ENCODE data around the gene LEF1.

The LEF1 gene

DNA sequence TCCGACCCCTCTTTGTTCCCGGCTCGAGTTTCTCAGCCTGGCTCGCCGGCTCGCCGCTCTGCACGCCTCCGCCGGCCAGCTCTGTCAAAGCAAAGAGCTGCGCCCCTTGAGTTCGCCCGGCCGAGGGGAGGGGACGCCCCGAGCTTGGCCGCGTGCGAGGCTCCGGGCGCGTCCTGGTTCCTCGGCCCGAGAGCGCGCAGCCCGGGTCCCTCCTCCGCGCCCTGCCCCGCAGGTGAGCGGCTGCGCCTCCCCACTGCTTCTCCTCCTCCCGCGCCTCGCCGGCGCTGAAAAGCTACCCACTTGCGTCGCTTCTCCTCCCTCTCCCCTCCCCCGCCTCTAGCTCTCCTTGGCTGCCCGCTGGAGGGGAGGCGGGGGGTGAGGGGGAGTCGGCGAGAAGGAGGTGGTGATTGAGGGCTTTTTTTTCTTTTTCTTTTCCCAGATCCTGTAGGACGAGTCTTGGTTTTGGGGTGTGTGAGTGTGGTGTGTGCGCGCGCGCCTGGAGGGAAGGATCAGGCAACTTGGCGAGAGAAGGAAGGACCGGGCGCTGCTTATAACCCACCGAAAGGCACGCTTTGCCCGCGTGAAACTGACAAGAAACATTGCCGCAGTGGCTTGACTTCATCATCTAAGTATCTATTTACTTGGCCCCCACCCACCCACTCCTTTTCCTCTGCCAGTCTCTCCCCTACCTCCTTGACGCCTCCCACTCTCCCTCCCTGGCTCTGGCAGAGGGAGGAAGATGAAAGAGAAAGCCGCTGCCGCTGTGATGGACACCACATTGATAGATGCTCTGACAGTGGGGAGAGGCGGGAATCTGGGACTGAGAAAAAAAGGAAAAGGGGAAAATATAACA is at the start of gene LEF1:
TSS of gene LEF1 (minus strand) at position 262 of the 853 bp plus-strand sequence. CDS start 1,165 bp downstream, outside the sequence.
- TF ChIP-seq GATA3 (IDR thresholded peaks at IDR 0.05; ENCODE audit: low read depth, low read length) (no peak), GATA2 (IDR thresholded peaks at IDR 0.05; ENCODE audit: low read depth, low read length) (no peak)

- TF ChIP-seq GATA2 (IDR thresholded peaks at IDR 0.05; ENCODE audit: low read depth, low read length) = no peak
- no peak for TF ChIP-seq GATA3 (IDR thresholded peaks at IDR 0.05; ENCODE audit: low read depth, low read length)
Observed at GRCh38 chr4:108216510-108216909, 47.8 kb upstream of the LEF1 start.

GRCh38 chr4:108215055-108215454 is 46.3 kb upstream of the LEF1 start:
- TF ChIP-seq GATA3 (IDR thresholded peaks at IDR 0.05; ENCODE audit: low read depth, low read length) = no peak
- TF ChIP-seq GATA2 (IDR thresholded peaks at IDR 0.05; ENCODE audit: low read depth, low read length) = no peak

DNA sequence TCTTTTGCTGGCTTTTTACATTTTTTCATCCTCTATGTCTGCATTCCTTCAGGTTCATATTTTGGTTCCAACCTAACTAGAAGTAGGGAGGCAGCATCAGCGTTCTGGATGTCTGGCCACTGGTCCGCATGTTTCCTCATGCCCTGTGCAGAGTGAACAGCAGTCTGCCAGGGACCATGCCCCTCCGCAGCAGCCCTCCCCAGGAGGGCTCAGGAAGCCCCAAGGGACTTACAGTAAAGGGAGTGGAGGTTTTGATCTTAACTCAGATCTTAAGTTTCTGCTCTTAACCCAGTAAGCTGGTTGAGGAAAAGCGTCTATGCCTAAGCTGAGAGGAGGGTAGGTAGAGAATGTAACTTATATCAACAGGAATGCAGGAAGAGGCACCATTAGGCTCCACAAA is 45.0 kb upstream of the LEF1 start:
- TF ChIP-seq GATA2 (IDR thresholded peaks at IDR 0.05; ENCODE audit: low read depth, low read length) = no peak
- no peak for TF ChIP-seq GATA3 (IDR thresholded peaks at IDR 0.05; ENCODE audit: low read depth, low read length)

- TF ChIP-seq GATA2 (IDR thresholded peaks at IDR 0.05; ENCODE audit: low read depth, low read length) = no peak
- TF ChIP-seq GATA3 (IDR thresholded peaks at IDR 0.05; ENCODE audit: low read depth, low read length) = no peak
Observed at GRCh38 chr4:108213308-108213707, 44.6 kb upstream of the LEF1 start.

DNA sequence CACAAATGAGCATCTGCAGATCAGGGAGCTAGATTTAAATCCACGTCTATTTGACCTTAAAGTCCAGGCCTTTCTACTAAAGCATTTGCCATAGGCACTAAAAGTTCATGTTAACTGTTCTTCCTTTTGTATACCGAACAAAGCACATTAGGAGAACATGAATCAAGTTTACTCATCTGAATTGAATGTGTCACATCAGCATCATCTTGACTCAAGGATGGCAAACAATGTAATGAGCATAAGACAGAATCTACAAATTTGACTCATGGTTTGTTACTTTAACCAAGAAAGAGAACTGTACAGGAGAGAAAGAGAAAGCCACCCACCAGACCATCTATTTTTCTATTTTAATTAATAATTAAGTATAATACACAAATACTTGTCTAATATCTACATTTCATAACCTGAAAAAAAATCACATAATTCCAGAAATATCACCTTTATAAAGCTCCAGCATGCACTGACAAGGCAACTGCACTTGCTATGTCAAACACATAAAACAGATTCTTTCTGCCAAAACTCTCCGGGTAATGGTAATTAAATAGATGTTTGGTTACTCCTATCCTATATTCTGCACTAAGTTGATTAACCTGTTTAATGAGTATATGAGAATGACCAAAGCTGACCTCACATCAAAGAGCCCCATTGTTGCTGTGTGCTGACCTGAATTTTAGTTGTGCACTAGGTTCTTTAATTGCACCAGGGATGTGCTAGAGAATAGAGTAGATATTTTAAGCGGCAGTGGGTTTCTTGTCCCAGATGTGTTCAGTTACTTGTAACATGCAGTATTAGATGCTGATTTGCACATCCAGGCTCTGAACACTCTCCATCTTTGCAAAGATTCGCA is 42.5 kb upstream of the LEF1 start:
- TF ChIP-seq GATA2 (IDR thresholded peaks at IDR 0.05; ENCODE audit: low read depth, low read length) (no peak), GATA3 (IDR thresholded peaks at IDR 0.05; ENCODE audit: low read depth, low read length) (no peak)

GRCh38 chr4:108209489-108209888 is 40.8 kb upstream of the LEF1 start:
- TF ChIP-seq GATA3 (IDR thresholded peaks at IDR 0.05; ENCODE audit: low read depth, low read length) (no peak), GATA2 (IDR thresholded peaks at IDR 0.05; ENCODE audit: low read depth, low read length) (no peak)

DNA sequence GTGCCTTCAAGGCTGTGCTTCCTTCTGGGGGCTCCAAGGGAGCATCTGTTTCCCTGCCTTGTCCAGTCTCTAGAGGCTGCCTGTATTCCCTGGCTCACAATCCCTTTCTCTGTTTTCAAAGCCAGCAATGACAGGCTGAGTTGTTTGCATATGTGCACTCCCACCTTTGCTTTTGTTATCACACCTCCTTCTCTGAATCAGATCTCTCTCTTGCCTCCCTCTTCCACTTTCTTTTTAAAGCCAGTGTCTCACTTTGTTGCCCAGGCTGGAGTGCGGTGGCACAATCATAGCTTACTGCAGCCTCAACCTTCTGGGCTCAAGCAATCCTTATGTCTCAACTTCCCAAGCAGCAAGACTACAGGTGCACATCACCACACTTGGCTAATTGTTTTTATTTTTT is 37.1 kb upstream of the LEF1 start:
- TF ChIP-seq GATA2 (IDR thresholded peaks at IDR 0.05; ENCODE audit: low read depth, low read length) = no peak
- TF ChIP-seq GATA3 (IDR thresholded peaks at IDR 0.05; ENCODE audit: low read depth, low read length) = no peak

- TF ChIP-seq GATA3 (IDR thresholded peaks at IDR 0.05; ENCODE audit: low read depth, low read length) (no peak), GATA2 (IDR thresholded peaks at IDR 0.05; ENCODE audit: low read depth, low read length) (no peak)
Observed at GRCh38 chr4:108204518-108204917, 35.8 kb upstream of the LEF1 start.

- TF ChIP-seq GATA3 (IDR thresholded peaks at IDR 0.05; ENCODE audit: low read depth, low read length) = no peak
- TF ChIP-seq GATA2 (IDR thresholded peaks at IDR 0.05; ENCODE audit: low read depth, low read length) = no peak
Observed at GRCh38 chr4:108203377-108203776, 34.6 kb upstream of the LEF1 start.

DNA sequence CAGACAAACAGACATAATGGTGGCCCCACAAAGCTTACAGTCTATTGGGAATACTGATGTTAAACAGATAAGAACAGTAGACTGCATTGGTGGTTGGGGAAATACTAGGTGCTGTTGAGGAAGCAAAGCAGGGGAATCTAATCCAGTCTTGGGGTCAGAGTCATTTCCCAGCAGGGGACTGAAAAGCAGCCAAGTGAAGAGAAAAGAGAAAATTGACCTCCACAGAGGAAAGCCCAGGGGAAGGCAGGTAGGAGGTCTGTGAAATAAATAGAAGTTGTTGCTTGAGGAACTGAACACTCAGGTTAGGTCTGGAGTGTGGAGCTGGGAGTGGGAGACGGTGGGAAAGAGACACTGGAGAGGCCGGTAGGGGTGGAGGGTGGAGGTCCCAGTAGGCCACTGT is 33.0 kb upstream of the LEF1 start:
- no peak for TF ChIP-seq GATA2 (IDR thresholded peaks at IDR 0.05; ENCODE audit: low read depth, low read length)
- no peak for TF ChIP-seq GATA3 (IDR thresholded peaks at IDR 0.05; ENCODE audit: low read depth, low read length)

DNA sequence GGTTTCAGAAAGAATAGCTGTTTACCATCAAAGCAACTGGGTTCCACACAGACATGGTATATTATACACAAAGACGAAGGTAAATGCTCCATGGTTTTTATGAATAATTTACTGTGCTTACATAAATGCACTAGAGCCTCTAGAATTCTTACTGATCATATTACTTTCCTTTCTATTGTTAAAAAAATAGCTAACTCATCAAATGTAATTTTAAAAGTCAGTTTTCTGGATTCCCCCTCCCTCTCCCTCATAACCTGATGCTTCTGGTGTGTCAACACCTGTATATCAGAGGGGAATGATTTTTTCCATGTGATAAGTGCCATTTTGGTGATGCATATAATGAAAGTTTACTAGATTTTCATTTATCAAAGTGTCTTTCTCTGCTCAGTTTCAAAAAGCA is 31.1 kb upstream of the LEF1 start:
- TF ChIP-seq GATA2 (IDR thresholded peaks at IDR 0.05; ENCODE audit: low read depth, low read length) (no peak), GATA3 (IDR thresholded peaks at IDR 0.05; ENCODE audit: low read depth, low read length) (no peak)

DNA sequence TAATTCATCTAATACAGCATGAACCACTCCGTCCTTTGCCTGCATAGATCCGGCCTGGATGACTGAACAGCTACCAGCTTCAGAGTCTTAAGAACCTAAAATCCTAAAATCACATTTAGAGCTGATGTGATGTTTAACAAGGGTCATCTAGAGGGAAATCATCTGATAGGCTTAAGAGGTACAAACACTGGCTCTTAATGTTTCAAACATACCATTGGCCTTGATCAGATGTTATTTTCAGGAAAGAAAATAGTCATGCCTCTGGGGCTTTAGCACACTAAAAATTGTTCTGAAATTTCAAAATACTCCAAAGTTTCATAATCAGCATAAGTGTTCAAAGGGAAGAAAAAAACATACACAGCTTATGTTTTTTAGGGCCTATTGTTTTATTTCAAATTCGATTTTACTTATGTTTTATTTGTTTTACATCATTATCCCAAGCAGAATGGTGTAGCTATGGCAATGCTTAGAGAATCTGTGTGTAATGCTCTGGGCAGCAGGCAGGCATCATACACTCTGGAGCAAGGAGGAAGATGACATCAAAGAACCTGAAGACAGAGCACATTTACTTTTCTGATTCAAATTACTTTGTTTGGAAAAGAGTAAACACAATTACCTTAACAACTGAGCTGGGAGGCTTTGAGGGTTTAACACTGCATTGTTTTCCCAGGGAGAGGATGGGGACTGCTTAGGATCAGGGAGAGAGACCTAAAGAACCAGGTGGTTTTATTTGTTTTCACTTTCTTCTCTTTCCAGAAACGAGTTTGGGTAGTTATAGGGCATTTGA is 25.3 kb upstream of the LEF1 start:
- no peak for TF ChIP-seq GATA3 (IDR thresholded peaks at IDR 0.05; ENCODE audit: low read depth, low read length)
- no peak for TF ChIP-seq GATA2 (IDR thresholded peaks at IDR 0.05; ENCODE audit: low read depth, low read length)

- no peak for TF ChIP-seq GATA2 (IDR thresholded peaks at IDR 0.05; ENCODE audit: low read depth, low read length)
- TF ChIP-seq GATA3 (IDR thresholded peaks at IDR 0.05; ENCODE audit: low read depth, low read length) = no peak
Observed at GRCh38 chr4:108192935-108193334, 24.2 kb upstream of the LEF1 start.
